Coronary artery (tissue), 2 donors: ENCODE results near the gene EHD2.

Experiments used
- DNase-seq: peaks from one replicate; pipeline ENCODE4 v3.0.0-alpha.2; 2017; ENCODE audit warnings: low spot score
- H3K27ac ChIP-seq, 2 donors: fragments of 200-600 bp; sonication (generic); one replicate each; pipeline ENCODE4 v1.5.1; 2016 to 2019
- H3K4me3 ChIP-seq: fragments of 200-600 bp; sonication (generic); 2 replicates; pipeline ENCODE4 v1.5.1; 2016; ENCODE audit warnings: mild to moderate bottlenecking, moderate library complexity
- CTCF ChIP-seq: fragments of 200-600 bp; sonication (generic); IDR thresholded peaks from one replicate; pipeline ENCODE4 v1.5.1; 2019; ENCODE audit warnings: antibody characterized with exemption

Gene EHD2

DNA sequence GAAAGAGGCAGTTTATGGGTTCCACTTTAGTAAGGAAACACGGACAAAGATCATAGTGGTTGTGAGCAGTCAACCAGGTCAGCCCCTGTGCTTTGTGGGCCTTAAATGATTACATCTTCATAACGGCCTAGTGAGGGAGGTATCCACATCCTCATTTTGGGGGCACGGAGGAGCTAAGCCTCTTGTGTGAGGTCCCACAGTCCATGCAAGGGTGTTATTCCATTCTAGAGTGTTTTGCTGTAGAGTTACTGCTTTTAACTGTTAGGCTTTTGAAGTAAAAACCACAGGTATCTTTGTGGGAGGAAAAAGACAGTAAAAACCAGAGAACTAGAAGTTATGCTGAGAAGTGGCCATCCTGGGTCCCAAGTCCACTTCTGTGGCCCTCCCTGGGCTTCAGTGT is 36.1 kb downstream of the EHD2 start:
- no peak for TF ChIP-seq CTCF
- Histone ChIP-seq H3K4me3 (no peak overlapping the region), H3K27ac (no peak overlapping the region)
- no peak for DNase-seq

DNA sequence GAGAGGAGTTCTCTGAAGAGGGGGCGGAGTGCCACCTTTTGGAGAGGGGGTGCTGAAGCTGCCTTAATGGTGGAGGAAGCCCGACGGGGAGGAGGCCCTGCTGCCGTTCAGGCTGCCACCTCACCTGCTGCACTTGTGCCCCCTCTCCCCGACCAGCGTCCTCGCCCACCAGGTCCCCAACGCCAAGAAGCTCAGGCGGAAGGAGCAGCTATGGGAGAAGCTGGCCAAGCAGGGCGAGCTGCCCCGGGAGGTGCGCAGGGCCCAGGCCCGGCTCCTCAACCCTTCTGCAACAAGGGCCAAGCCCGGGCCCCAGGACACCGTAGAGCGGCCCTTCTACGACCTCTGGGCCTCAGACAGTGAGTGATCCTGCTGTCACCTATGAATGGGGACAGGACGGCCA is 37.5 kb downstream of the EHD2 start:
- Histone ChIP-seq H3K4me3 (no peak overlapping the region), H3K27ac (no peak overlapping the region)
- TF ChIP-seq CTCF: no peak
- DNase-seq: no peak

DNA sequence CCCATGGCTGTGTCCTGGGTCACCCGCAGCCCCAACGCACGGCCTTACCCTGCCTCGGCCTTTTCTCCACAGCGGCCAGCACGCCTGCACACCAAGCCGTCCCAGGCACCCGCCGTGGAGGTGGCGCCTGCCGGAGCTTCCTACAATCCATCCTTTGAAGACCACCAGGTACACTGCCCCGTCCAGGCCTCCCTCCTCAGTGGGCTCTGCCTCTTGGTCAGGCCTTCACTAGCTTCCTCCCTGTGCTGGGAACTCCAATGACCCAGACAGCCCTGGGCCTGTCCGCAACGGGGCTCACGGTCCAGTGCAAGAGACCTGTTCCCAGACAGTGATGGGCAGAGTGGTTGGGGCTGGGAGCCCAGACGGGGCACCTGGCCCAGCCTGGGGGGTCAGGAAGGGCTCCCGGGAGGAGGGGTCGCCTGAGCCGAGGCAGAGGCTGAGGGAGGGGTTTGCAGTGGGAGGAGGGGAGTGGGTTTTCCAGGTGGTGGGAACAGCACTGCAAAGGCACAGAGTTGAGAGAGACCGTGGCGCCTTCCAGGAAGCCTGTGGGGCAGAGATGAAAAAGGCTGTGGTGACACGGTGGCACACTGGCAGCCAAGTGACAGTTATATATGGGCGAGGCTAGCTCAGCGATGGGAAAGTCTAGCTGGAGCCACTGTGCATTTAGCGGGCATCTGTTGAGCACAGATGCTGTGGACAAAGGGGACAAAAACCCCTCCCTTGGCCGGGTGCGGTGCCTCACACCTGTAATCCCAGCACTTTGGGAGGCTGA is 39.4 kb downstream of the EHD2 start:
- no peak for TF ChIP-seq CTCF
- no peak overlapping the region for H3K27ac ChIP-seq
- no peak for DNase-seq
- H3K4me3 ChIP-seq: no peak overlapping the region

- no peak overlapping the region for H3K4me3 ChIP-seq
- no peak for TF ChIP-seq CTCF
- DNase-seq: no peak
- H3K27ac ChIP-seq: no peak overlapping the region
Observed at GRCh38 chr19:47754206-47755064, 41.2 kb downstream of the EHD2 start.

- Histone ChIP-seq H3K4me3 (no peak overlapping the region), H3K27ac (no peak overlapping the region)
- no peak for TF ChIP-seq CTCF
- DNase-seq: no peak
Observed at GRCh38 chr19:47755065-47755761, 42.0 kb downstream of the EHD2 start.

- H3K27ac ChIP-seq: no peak overlapping the region
- TF ChIP-seq CTCF: no peak
Observed at GRCh38 chr19:47755762-47756626, 42.8 kb downstream of the EHD2 start.

More at GRCh38 chr19:47755762-47756626, 42.8 kb downstream of the EHD2 start:
- no peak for DNase-seq
- no peak overlapping the region for H3K4me3 ChIP-seq
